Fibroblast of pulmonary artery (primary cell): ENCODE data around the gene DNAH12.
"Not testable (repeated sequence)": the region's sequence is repeated elsewhere in the genome, so short reads cannot be mapped to it uniquely, and the experiment has no call there.

Source experiments
- DNase-seq: peaks from one replicate; pipeline ENCODE4 v3.0.0-alpha.2; 2010; ENCODE audit warnings: low read depth
- H3K4me3 ChIP-seq: replicated peaks from 2 replicates; pipeline ENCODE4 v1.5.1; 2011; ENCODE audit warnings: low read depth, mild to moderate bottlenecking, control low read depth, low read length, moderate library complexity
- CTCF ChIP-seq: IDR thresholded peaks from 2 replicates; pipeline ENCODE4 v1.5.1; 2011; ENCODE audit warnings: mild to moderate bottlenecking, control low read depth, low read length, inconsistent platforms; ENCODE audit errors: missing control alignments

Gene DNAH12

GRCh38 chr3:57335283-57335938 lies 208.7 kb downstream of the DNAH12 start:
- no peak for DNase-seq
- no peak overlapping the region for H3K4me3 ChIP-seq
- no peak for TF ChIP-seq CTCF

GRCh38 chr3:57331078-57331610 lies 213.0 kb downstream of the DNAH12 start:
- no peak overlapping the region for H3K4me3 ChIP-seq
- no peak for TF ChIP-seq CTCF
- no peak for DNase-seq

- DNase-seq, result not testable (repeated sequence)
Observed at GRCh38 chr3:57326498-57326897, 217.6 kb downstream of the DNAH12 start.

GRCh38 chr3:57314204-57314603 lies 229.9 kb downstream of the DNAH12 start:
- DNase-seq, result no peak
- H3K4me3 ChIP-seq, result no peak overlapping the region
- TF ChIP-seq CTCF, result no peak

More at GRCh38 chr3:57326498-57326897, 217.6 kb downstream of the DNAH12 start:
- H3K4me3 ChIP-seq, result not testable (repeated sequence)

- no peak for TF ChIP-seq CTCF
- DNase-seq, result no peak
Observed at GRCh38 chr3:57309769-57310360, 234.3 kb downstream of the DNAH12 start.

GRCh38 chr3:57303520-57303919 lies 240.6 kb downstream of the DNAH12 start:
- DNase-seq, H3K4me3 ChIP-seq: not testable (repeated sequence)

More at GRCh38 chr3:57309769-57310360, 234.3 kb downstream of the DNAH12 start:
- H3K4me3 ChIP-seq, result no peak overlapping the region

GRCh38 chr3:57298041-57298440 lies 246.1 kb downstream of the DNAH12 start:
- peak; percentile 7 for DNase-seq
- no peak overlapping the region for H3K4me3 ChIP-seq
- TF ChIP-seq CTCF, result no peak
